ENCODE data around the gene TNNT1.

DNA sequence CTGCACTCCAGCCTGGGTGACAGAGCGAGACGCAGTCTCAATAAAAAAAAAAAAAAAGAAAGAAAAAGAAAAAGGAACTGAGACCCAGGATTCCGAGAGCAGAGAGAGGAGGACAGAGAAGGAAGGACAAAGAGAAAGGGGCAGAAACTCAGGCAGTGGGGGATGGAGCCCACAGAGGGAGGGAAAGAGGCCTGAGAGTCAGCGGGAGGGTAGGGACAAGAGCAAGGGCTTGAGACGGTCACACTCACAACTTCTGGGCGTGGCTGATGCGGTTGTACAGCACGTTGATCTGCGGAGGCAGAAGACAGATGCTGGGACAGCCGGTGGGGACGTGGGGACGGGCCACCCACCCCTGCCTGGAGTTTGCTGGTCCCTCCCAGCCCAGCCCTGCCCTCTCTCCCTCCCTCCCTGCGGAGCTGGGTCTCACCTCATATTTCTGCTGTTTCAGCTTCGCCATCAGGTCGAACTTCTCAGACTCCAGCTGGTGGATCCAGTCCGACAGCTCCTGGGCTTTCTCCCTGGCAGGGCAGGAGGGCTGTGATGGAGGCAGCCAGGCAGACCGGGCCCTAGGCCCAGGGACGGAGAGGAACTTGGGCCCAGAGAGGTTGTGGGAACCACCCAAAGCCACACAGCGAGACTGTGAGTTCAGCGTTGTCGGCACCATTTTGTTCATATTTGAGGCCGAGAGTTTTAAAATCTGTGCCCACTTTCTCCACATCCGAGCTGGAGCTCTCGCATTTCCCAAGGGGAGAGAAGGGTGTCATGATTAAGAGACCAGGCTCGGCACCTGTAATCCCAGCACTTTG lies 15.2 kb downstream of the TNNT1 start:
- TF ChIP-seq ZNF274 (IDR thresholded peaks at IDR 0.05; ENCODE audit: low read depth, low read length) = no peak
- no peak for TF ChIP-seq SUZ12 (IDR thresholded peaks at IDR 0.05; ENCODE audit: extremely low read depth, insufficient read depth, insufficient read length)

Data from NT2/D1 (cell line).